Breast epithelium (tissue), 3 donors: ENCODE data around the gene PKNOX1.

ENCODE experiments used
- POLR2A ChIP-seq: fragments of 450-650 bp; IDR thresholded peaks from one replicate; pipeline ENCODE4 v1.6.1; 2016; ENCODE audit warnings: antibody characterized with exemption, mild to moderate bottlenecking, moderate library complexity
- POLR2AphosphoS5 ChIP-seq, 3 donors: sonication (generic); formaldehyde crosslinking; IDR thresholded peaks; one replicate each; pipeline ENCODE4 v1.6.1; 2017; ENCODE audit warnings: antibody characterized with exemption in 3 of 3
- TF ChIP-seq, protein P1 (sequence below), 3 donors: fragments of 450-650 bp; IDR thresholded peaks; one replicate each; pipeline ENCODE4 v1.5.1; 2016 to 2017; ENCODE audit warnings: antibody characterized with exemption in 3 of 3, mild to moderate bottlenecking in 3 of 3, moderate library complexity in 3 of 3

DNA sequence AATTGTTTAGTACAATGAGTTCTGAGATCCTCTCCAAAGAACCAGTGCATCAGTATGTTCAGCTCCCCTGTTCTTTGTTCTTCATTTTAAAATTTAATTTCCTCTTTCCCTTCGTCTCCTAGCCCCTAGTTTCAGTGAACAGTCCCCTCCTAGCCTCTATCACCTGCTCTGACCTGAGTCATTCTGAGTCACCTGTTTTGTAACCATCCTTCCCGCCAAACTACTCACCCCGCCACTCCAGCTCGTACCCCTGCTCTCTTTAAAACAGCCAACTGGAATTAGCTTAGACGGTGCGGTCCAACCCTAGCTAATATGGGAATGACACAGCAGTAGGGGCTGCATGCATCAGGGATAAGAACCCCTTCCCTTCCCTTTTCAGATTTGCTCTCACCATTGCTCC, 32.1 kb upstream of the PKNOX1 start:
- TF ChIP-seq, protein P1, sequence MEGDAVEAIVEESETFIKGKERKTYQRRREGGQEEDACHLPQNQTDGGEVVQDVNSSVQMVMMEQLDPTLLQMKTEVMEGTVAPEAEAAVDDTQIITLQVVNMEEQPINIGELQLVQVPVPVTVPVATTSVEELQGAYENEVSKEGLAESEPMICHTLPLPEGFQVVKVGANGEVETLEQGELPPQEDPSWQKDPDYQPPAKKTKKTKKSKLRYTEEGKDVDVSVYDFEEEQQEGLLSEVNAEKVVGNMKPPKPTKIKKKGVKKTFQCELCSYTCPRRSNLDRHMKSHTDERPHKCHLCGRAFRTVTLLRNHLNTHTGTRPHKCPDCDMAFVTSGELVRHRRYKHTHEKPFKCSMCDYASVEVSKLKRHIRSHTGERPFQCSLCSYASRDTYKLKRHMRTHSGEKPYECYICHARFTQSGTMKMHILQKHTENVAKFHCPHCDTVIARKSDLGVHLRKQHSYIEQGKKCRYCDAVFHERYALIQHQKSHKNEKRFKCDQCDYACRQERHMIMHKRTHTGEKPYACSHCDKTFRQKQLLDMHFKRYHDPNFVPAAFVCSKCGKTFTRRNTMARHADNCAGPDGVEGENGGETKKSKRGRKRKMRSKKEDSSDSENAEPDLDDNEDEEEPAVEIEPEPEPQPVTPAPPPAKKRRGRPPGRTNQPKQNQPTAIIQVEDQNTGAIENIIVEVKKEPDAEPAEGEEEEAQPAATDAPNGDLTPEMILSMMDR (IDR thresholded peaks at IDR 0.05): no peak
- TF ChIP-seq POLR2AphosphoS5 (IDR thresholded peaks at IDR 0.05): no peak
- no peak for TF ChIP-seq POLR2A
